Liver (tissue), 9 donors: ENCODE measurements around the gene IQGAP2. TPM values are rescaled to one million over a fixed set of nuclear protein-coding genes. Genes with fewer than 3 reads are reported as not detected.
A peak's percentile ranks its signal among the peaks of the same experiment; 100 is the strongest.

Experiments used
- DNase-seq: peaks from one replicate; pipeline ENCODE4 v3.0.0-alpha.2; 2017; ENCODE audit warnings: low spot score
- H3K27ac ChIP-seq, 2 donors: one replicate each; pipeline ENCODE4 v1.7.0; 2013; ENCODE audit warnings: inconsistent platforms in 2 of 2, low read length in 2 of 2, control low read depth in 1 of 2, low read depth in 1 of 2, mild to moderate bottlenecking in 1 of 2
- H3K27me3 ChIP-seq, 4 donors: one replicate each; pipeline versions ENCODE4 v1.6.1 to v1.7.0; 2013; ENCODE audit warnings: low read length in 3 of 4, inconsistent platforms in 1 of 4, mild to moderate bottlenecking in 1 of 4, moderate library complexity in 1 of 4; ENCODE audit not compliant: control insufficient read depth in 4 of 4, insufficient read depth in 4 of 4
- H3K36me3 ChIP-seq, 4 donors: one replicate each; pipeline versions ENCODE4 v1.6.1 to v1.7.0; 2013; ENCODE audit warnings: low read length in 3 of 4, mild to moderate bottlenecking in 3 of 4, low read depth in 1 of 4, moderate library complexity in 1 of 4; ENCODE audit not compliant: control insufficient read depth in 4 of 4, insufficient read depth in 3 of 4
- H3K4me1 ChIP-seq, 4 donors: one replicate each; pipeline versions ENCODE4 v1.6.1 to v1.7.0; 2013; ENCODE audit warnings: low read length in 3 of 4, mild to moderate bottlenecking in 3 of 4, moderate library complexity in 1 of 4; ENCODE audit not compliant: control insufficient read depth in 4 of 4, insufficient read depth in 4 of 4
- H3K4me3 ChIP-seq, 3 donors: one replicate each; pipeline versions ENCODE4 v1.6.1 to v1.7.0; 2013; ENCODE audit warnings: low read length in 3 of 3, control low read depth in 1 of 3, low read depth in 1 of 3, mild to moderate bottlenecking in 1 of 3
- H3K9ac ChIP-seq, 2 donors: one replicate each; pipeline ENCODE4 v1.7.0; 2013; ENCODE audit warnings: low read length in 2 of 2, mild to moderate bottlenecking in 2 of 2, moderate library complexity in 2 of 2, control low read depth in 1 of 2, low read depth in 1 of 2
- H3K9me3 ChIP-seq, 4 donors: one replicate each; pipeline versions ENCODE4 v1.6.1 to v1.7.0; 2013; ENCODE audit warnings: low read length in 3 of 4; ENCODE audit not compliant: control insufficient read depth in 4 of 4
- ATF3 ChIP-seq: IDR thresholded peaks from 2 replicates; pipeline ENCODE4 v1.6.1; 2016; ENCODE audit warnings: antibody characterized with exemption
- CTCF ChIP-seq: fragments of 150-350 bp; IDR thresholded peaks from 2 replicates; pipeline ENCODE4 v1.5.1; 2017; ENCODE audit warnings: improper control_type of control experiment, low read depth, low read length; ENCODE audit not compliant: missing input control
- FOXA1 ChIP-seq: IDR thresholded peaks from 2 replicates; pipeline ENCODE4 v1.6.1; 2016; ENCODE audit warnings: antibody characterized with exemption
- FOXA2 ChIP-seq: IDR thresholded peaks from 2 replicates; pipeline ENCODE4 v1.6.1; 2016; ENCODE audit warnings: antibody characterized with exemption
- GABPA ChIP-seq, 2 donors: IDR thresholded peaks in 1 of 2; conservative IDR thresholded peaks in 1 of 2; 2 replicates each; pipeline ENCODE4 v1.6.1; 2016; ENCODE audit warnings: antibody characterized with exemption in 2 of 2, mild to moderate bottlenecking in 1 of 2, moderate library complexity in 1 of 2
- HNF4A ChIP-seq, 2 donors: conservative IDR thresholded peaks; 2 replicates each; pipeline ENCODE4 v1.6.1; 2016; ENCODE audit warnings: antibody characterized with exemption in 2 of 2, mild to moderate bottlenecking in 2 of 2
- NR2F2 ChIP-seq: IDR thresholded peaks from 2 replicates; pipeline ENCODE4 v1.6.1; 2016; ENCODE audit warnings: antibody characterized with exemption
- RAD21 ChIP-seq, 2 donors: IDR thresholded peaks; 2 replicates each; pipeline ENCODE4 v1.6.1; 2016; ENCODE audit warnings: antibody characterized with exemption in 2 of 2, mild to moderate bottlenecking in 2 of 2
- RXRA ChIP-seq, 2 donors: IDR thresholded peaks; 2 replicates each; pipeline ENCODE4 v1.6.1; 2017 to 2018; ENCODE audit warnings: antibody characterized with exemption in 2 of 2, mild to moderate bottlenecking in 1 of 2
- SP1 ChIP-seq: IDR thresholded peaks from 2 replicates; pipeline ENCODE4 v1.6.1; 2018; ENCODE audit warnings: antibody characterized with exemption, mild to moderate bottlenecking
- YY1 ChIP-seq: IDR thresholded peaks from 2 replicates; pipeline ENCODE4 v1.6.1; 2016; ENCODE audit warnings: antibody characterized with exemption, mild to moderate bottlenecking
- WGBS: extraction: QIAGEN DNeasy Blood & Tissue Kit; methylation state at CpG from one replicate; pipeline ENCODE4 v1.1.7; 2013; 5-methylcytosine and 5-hydroxymethylcytosine counted together
- polyA plus RNA-seq, 2 donors: library from polyadenylated mRNA; stranded (reverse) in 1 of 2; unstranded in 1 of 2; fragments of 200-250 nt in 1 of 2; fragments of >200 nt in 1 of 2; fragmentation: Nextera tagmentation in 1 of 2; extraction: Ambion mirVana in 1 of 2; gene quantifications; one replicate each; pipeline versions ENCODE4 v1.2.1 to v1.2.3, GENCODE V29; 2013 to 2015
- total RNA-seq, 2 donors: library from RNA; depleted of rRNA; stranded (reverse); fragments of >200 nt; gene quantifications; one replicate each; pipeline ENCODE4 v1.2.3, GENCODE V29; 2014
- TF ChIP-seq, protein P1 (sequence below): IDR thresholded peaks from 2 replicates; pipeline ENCODE4 v1.6.1; 2016; ENCODE audit warnings: antibody characterized with exemption
- TF ChIP-seq, protein P2 (sequence below): IDR thresholded peaks from 2 replicates; pipeline ENCODE4 v1.6.1; 2016; ENCODE audit warnings: antibody characterized with exemption
- donor health status: healthy.
- donor health status: healthy.
- donor health status: healthy.
- donor health status: healthy.
- donor health status: healthy.

IQGAP2 gene
- total and polyA plus RNA-seq, 4 donors, result 41.5 to 205 (median 102) TPM

- TF ChIP-seq ATF3 (no peak), RAD21 (IDR thresholded peaks at IDR 0.05) (peak in 1 of 2 donors; percentile 10), FOXA1 (no peak)
- TF ChIP-seq, protein P1, sequence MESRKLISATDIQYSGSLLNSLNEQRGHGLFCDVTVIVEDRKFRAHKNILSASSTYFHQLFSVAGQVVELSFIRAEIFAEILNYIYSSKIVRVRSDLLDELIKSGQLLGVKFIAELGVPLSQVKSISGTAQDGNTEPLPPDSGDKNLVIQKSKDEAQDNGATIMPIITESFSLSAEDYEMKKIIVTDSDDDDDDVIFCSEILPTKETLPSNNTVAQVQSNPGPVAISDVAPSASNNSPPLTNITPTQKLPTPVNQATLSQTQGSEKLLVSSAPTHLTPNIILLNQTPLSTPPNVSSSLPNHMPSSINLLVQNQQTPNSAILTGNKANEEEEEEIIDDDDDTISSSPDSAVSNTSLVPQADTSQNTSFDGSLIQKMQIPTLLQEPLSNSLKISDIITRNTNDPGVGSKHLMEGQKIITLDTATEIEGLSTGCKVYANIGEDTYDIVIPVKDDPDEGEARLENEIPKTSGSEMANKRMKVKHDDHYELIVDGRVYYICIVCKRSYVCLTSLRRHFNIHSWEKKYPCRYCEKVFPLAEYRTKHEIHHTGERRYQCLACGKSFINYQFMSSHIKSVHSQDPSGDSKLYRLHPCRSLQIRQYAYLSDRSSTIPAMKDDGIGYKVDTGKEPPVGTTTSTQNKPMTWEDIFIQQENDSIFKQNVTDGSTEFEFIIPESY, result no peak
These were observed 17.5 kb upstream of the IQGAP2 start (continued) for GRCh38 chr5:76385540-76385939.

DNA sequence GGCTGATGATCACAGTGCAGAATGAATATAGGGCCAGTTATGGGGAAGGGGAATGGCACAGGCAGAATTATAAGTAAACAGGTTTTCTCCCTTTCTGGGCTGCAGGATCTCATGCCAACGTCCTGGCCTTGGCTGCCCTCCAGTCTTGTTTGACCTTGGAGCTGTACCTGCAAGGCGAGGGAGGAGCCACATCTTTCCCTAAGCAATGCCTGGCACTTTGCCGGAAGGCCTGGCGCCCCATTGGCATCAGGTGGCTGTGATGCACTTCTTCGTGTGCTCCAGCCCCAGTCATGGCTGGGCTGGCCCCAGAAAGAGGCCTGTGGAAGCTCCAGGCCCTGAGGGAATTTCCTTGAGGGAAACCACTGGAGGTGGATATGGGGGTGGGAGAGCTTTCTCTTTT is 16.7 kb upstream of the IQGAP2 start:
- Histone ChIP-seq H3K9me3 (no peaks in the 10 kb centered on the region), H3K27ac (peak overlapping the region in 1 of 2 donors; percentile 23), H3K36me3 (no peaks in the 10 kb centered on the region), H3K4me3 (no peak overlapping the region), H3K9ac (no peak overlapping the region), H3K27me3 (no peaks in the 10 kb centered on the region), H3K4me1 (peaks cover 26 to 70% (median 60%) of the 10 kb centered on the region in 4 donors)
- no peak for DNase-seq
- 32% methylated on average over 5 of the region's 5 CpGs for WGBS
- no peak for TF ChIP-seq FOXA1
- TF ChIP-seq, protein P2, sequence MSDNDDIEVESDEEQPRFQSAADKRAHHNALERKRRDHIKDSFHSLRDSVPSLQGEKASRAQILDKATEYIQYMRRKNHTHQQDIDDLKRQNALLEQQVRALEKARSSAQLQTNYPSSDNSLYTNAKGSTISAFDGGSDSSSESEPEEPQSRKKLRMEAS, result no peak
- peak; percentile 9 for TF ChIP-seq FOXA2
- no peak for TF ChIP-seq CTCF
- TF ChIP-seq SP1, result peak; percentile 65
- peak; percentile 55 for TF ChIP-seq YY1
- TF ChIP-seq HNF4A (conservative IDR thresholded peaks at IDR 0.05), result peak; percentile 63 to 70
- peak; percentile 10 for TF ChIP-seq NR2F2
- TF ChIP-seq GABPA (IDR thresholded peaks at IDR 0.05 in 1 of 2, conservative IDR thresholded peaks at IDR 0.05 in 1 of 2), result no peak
- peak in 1 of 2 donors; percentile 42 for TF ChIP-seq RAD21 (IDR thresholded peaks at IDR 0.05)
- peak; percentile 63 to 72 for TF ChIP-seq RXRA (IDR thresholded peaks at IDR 0.05)

- WGBS, result 87% methylated on average over 1 of the region's 1 CpG
- no peaks in the 10 kb centered on the region for H3K9me3 ChIP-seq
- H3K27ac ChIP-seq, result no peak overlapping the region
- no peak for DNase-seq
- H3K4me3 ChIP-seq, result no peak overlapping the region
- H3K27me3 ChIP-seq, result no peaks in the 10 kb centered on the region
- no peak overlapping the region for H3K9ac ChIP-seq
- H3K4me1 ChIP-seq, result peaks cover 26 to 72% (median 60%) of the 10 kb centered on the region in 4 donors
- H3K36me3 ChIP-seq, result no peaks in the 10 kb centered on the region
- TF ChIP-seq HNF4A (conservative IDR thresholded peaks at IDR 0.05), result peak; percentile 13 to 19
- TF ChIP-seq SP1, result no peak
These were observed 14.8 kb upstream of the IQGAP2 start for GRCh38 chr5:76388236-76388635.
